Hematopoietic multipotent progenitor cell treated with erythropoietin and hydrocortisone succinate and interleukin-3 and kit ligand, for 17 days (in vitro differentiated cells): ENCODE results near the gene CHRNB1.

Experiments used
- DNase-seq: peaks from one replicate; pipeline ENCODE4 v3.0.0-alpha.2; 2015; ENCODE audit warnings: low spot score

The CHRNB1 gene

GRCh38 chr17:7415784-7416183 lies 29.1 kb upstream of the CHRNB1 start:
- DNase-seq: no peak

DNA sequence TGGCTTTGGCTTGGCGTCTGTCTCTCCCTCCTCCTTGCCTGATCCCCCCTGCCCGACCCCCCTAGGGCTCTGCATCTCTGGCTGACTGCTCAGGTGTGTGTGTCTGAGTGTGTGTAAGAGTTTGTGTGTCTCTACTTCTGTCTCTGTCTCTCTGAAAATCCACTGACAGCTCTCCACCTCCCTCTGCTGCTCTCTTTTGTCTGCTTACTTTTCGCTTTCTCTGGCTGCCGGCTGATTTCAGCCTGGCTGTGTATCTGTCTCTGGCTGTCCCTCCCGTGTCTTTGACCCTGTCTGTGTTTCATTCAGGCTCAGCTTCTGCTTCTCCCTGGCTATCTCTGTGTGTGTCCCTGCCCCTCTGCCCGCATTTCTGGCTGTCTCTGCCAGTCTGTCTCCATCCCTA lies 28.5 kb upstream of the CHRNB1 start:
- no peak for DNase-seq

DNA sequence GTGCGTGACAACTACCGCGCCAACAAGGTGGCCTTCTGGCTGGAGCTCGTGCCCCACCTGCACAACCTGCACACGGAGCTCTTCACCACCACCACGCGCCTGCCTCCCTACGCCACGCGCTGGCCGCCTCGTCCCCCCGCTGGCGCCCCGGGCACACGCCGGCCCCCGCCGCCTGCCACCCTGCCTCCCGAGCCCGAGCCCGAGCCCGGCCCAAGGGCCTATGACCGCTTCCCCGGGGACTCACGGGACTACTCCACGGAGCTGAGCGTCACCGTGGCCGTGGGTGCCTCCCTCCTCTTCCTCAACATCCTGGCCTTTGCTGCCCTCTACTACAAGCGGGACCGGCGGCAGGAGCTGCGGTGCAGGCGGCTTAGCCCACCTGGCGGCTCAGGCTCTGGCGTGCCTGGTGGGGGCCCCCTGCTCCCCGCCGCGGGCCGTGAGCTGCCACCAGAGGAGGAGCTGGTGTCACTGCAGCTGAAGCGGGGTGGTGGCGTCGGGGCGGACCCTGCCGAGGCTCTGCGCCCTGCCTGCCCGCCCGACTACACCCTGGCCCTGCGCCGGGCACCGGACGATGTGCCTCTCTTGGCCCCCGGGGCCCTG lies 27.7 kb upstream of the CHRNB1 start:
- DNase-seq: no peak

DNA sequence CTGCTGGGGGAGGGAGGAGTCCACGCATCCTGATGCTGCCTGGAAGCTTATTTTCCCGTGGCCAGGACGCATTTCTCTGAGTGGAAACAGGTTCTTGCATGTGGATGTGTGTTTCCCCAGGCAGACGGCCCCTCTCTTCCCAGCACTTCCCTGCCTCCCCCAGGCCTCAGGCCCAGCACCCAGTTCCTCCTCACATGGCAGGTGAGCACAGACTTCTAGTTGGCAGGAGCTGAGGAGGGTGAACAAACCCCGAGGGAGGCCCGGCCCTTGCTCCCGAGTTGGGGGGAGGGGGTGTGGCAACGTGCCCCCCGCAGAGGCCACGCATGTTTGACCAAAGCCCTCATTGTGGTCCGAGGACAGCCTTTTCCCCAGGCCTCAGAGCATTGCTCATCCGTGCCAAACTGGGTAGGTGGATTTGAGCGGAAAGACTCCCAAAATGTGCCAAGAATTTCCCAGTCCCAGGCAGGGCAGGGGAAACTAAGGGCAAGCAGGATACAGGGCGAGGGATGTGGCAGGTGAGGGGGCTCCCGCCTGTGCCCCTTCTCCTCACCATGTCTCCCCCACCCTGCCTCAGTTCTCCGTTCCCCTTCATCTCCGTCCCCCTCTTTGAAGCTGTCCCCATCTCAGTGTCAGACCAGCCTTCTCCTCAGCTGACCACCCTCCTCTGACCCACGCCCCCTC lies 26.2 kb upstream of the CHRNB1 start:
- no peak for DNase-seq

DNA sequence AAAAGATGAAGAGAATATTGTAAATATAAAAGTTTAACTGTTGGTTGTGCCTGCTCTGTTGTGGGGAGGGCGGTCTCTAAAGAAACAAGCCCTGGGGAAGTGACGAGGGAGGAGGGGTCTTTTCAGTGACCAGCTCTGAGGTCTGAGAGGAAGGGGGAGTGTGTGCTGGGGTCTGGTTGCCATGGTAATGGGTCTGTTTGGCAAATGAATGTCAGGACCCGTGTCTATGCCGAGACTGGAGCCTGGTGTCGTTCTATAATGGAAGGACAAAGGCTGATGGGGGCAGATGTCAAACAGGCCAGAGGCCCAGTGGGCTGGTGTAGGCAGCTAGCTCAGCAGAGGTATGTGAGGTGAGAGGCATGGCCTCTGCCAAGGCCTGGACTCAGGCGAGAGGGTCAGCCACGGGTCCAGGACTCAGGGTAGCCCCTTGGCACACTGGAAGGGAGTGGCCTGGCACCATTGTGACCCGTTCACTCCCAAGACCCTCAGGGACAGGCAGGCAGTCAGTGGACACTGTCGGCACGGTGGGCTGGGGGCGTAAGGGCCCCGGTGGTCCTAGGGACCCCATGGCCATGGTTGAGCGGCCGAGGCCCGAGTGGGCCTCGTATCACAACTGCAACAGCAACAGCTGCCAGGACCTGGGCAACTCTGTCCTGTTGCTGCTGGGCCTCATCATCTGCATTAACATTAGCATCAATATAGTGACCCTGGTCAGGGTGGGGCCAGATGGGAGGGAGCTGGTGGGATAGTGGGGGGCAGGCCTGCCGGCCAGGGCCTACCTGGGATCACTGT lies 24.8 kb upstream of the CHRNB1 start, which contains the start of gene SPEM1:
Gene SPEM1 (plus strand): TSS at position 506 of the 792 bp plus-strand sequence. CDS start 61 bp downstream, at position 567.
- no peak for DNase-seq

- DNase-seq: no peak
Measured at GRCh38 chr17:7421186-7421585, 23.7 kb upstream of the CHRNB1 start.

DNA sequence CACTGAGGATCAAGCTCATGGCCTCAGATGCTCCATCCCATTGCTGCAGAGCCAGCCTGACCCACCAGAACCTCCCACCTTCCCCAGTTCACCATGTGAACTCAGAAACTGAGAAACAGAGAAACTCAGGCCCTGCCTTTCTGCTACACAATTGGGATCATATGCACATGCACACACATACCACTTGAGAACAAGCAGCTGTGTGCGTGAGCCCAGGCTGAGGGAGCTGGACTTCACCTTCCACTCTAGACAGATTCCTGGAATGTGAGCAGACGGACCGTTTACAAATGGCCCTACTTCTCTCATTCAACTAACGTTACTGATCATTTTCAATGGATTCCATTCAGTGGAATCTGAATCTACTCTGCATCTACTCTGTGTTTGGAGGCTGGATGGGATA lies 21.2 kb upstream of the CHRNB1 start:
- DNase-seq: no peak

- no peak for DNase-seq
Measured at GRCh38 chr17:7425316-7425715, 19.5 kb upstream of the CHRNB1 start, which contains the start of gene SPEM2. Gene SPEM2 (plus strand): TSS chr17:7425616. CDS start chr17:7425689, 73 bp downstream.

DNA sequence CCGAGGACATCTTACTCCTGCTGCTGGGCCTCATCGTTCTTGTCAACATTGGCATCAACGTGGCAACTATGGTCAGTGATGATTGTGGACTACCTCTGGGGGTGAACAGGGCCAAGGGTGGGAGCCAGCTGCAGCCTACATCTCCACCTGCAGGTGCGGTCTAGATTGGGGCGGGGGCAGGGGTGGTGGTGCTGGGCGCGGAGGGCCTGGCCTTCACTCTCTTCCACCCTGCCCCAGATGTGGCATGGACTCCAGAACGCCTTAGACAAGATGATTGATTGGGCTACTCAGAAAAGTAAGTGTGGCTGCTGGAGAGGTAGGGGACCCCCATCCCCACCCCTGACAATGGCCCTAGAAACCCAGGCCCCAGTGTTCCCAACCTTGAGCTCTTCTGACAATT lies 19.1 kb upstream of the CHRNB1 start:
- no peak for DNase-seq

DNA sequence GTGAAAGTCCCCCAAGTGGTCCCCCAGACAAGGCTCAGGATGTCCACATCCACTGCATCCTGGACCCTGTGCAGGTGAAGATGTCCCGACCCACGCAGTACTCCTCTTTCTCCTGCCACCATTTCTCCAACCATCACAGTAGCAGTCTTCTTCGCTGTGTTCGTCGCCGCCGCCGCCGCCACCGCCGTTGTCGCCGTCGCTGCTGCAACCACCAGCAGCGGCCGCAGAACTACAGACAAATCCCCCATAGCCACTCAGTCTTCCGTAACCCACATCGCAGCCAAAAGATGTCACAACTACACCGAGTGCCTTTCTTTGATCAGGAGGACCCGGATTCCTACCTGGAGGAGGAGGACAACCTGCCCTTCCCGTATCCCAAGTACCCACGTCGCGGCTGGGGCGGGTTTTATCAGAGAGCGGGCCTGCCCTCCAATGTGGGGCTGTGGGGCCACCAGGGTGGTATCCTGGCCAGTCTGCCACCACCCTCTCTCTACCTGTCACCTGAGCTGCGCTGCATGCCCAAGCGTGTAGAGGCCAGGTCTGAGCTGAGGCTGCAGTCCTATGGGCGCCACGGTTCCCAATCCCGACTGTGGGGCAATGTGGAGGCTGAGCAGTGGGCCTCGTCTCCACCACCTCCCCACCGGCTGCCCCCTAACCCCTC lies 18.5 kb upstream of the CHRNB1 start:
- no peak for DNase-seq

DNA sequence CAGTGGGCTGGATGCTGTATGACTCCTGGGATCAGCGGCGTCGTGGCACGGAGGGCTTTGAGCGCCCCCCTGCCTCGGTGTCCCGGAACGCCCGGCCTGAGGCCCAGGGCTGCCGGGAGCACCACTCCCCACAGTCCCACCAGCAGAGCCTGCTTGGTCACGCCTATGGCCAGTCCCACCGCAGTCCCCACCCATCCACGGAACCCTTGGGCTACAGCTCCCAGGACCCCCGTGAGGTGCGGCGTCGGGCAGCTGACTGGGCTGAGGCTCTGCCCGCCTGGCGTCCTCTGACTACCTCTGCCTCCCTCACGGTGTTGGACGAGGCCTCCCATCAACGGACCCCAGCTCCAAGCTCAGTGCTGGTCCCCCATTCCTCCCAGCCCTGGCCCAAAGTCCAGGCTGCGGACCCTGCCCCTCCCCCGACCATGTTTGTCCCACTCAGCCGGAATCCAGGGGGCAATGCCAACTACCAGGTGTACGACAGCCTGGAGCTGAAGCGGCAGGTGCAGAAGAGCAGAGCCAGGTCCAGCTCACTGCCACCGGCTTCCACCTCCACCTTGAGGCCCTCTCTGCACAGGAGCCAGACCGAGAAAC lies 17.9 kb upstream of the CHRNB1 start:
- DNase-seq: no peak

- no peak for DNase-seq
Measured at GRCh38 chr17:7427549-7427948, 17.3 kb upstream of the CHRNB1 start.

- DNase-seq: no peak
Measured at GRCh38 chr17:7428557-7428956, 16.3 kb upstream of the CHRNB1 start, which contains the start of gene SPEM3. Gene SPEM3 (plus strand): TSS chr17:7428857. CDS start chr17:7428903, 46 bp downstream.

GRCh38 chr17:7429722-7430121 lies 15.1 kb upstream of the CHRNB1 start:
- DNase-seq: no peak

- DNase-seq: no peak
Measured at GRCh38 chr17:7431231-7431630, 13.6 kb upstream of the CHRNB1 start.

DNA sequence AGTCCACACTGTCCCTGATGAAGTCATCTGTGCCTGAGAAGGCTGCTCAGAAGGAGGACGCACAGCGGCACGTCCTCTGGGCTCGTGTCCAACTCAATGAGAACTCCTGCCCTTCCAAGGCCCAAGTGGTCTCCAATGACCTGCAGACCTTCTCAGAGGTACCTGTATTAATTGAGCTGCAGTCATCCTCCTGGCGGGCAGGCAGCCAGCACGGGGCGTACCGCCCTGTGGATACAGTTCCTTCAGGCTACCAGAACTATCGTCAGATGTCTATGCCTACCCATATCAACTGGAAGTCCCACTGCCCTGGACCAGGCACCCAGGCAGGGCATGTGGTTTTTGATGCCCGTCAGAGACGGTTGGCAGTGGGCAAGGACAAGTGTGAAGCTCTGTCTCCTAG lies 12.6 kb upstream of the CHRNB1 start:
- DNase-seq: no peak

DNA sequence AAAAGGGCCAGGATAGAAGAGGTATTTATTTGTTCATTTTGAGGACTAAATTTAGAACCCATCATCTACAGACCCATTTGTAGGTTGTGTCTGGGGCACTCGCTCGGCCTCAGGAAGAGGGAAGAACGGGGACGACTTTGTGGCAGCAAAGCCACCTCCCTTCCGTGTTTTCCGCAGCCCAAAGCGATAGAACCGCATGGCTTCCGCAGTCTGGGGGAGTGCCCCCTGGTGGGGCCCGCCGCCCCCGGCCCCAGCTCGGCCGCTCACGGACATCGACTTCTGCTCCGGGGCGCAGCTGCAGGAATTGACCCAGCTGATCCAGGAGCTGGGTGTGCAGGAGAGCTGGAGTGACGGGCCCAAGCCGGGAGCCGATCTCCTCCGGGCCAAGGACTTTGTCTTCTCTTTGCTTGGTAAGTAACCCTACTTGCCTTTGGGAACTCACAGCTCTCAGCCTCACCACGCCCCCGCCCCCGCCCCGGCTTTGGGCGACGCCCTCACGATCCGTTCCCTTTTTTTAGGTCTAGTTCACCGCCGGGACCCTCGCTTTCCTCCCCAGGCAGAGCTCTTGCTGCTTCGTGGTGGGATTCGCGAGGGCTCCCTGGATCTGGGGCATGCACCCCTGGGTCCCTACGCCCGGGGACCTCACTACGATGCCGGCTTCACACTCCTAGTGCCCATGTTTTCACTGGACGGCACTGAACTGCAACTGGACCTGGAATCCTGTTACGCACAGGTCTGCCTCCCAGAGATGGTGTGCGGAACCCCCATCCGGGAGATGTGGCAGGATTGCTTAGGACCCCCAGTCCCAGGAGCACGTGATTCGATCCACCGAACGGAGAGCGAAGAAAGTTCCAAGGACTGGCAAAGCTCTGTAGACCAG lies 8.9 kb upstream of the CHRNB1 start:
- peak; percentile 8 for DNase-seq

GRCh38 chr17:7436556-7437368 lies 8.1 kb upstream of the CHRNB1 start:
- peak; percentile 81 for DNase-seq

DNA sequence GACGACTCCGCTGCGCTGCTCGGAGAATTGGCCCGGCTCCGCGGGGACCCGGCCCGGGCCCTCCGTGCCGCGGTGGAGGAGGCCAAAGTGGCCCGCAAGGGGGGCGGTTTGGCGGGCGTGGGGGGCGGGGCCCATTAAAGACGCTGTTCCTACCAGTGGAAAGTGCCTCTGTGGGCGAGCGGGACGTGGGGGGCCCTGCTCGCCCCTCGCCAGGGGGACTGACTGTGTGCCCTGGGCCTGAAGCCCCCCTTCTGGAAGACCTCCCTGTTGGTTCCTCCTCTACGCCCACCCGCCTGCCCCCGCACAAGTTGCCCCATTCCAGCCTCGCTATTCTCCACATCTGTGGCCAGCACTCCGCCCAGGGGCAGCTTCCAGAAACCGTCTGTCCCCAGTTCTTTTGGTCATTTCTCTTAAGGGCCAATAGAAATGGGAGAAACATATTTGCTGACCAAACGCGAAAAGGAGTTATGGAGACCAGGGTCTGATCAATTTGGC lies 7.4 kb upstream of the CHRNB1 start:
- no peak for DNase-seq
